GM12865 (cell line): ENCODE measurements around the gene MAB21L1.

ENCODE experiments used
- DNase-seq: peaks from one replicate; pipeline ENCODE4 v3.0.0; 2010; ENCODE audit warnings: low read depth
- H3K4me3 ChIP-seq: 2 replicates; pipeline ENCODE4 v1.5.1; 2011; ENCODE audit warnings: mild to moderate bottlenecking, low read depth, low read length, control low read depth
- CTCF ChIP-seq: IDR thresholded peaks from 2 replicates; pipeline ENCODE4 v1.5.1; 2011; ENCODE audit warnings: low read length, control low read depth, low read depth, inconsistent platforms; ENCODE audit not compliant: insufficient read depth; ENCODE audit errors: missing control alignments

MAB21L1 gene

DNA sequence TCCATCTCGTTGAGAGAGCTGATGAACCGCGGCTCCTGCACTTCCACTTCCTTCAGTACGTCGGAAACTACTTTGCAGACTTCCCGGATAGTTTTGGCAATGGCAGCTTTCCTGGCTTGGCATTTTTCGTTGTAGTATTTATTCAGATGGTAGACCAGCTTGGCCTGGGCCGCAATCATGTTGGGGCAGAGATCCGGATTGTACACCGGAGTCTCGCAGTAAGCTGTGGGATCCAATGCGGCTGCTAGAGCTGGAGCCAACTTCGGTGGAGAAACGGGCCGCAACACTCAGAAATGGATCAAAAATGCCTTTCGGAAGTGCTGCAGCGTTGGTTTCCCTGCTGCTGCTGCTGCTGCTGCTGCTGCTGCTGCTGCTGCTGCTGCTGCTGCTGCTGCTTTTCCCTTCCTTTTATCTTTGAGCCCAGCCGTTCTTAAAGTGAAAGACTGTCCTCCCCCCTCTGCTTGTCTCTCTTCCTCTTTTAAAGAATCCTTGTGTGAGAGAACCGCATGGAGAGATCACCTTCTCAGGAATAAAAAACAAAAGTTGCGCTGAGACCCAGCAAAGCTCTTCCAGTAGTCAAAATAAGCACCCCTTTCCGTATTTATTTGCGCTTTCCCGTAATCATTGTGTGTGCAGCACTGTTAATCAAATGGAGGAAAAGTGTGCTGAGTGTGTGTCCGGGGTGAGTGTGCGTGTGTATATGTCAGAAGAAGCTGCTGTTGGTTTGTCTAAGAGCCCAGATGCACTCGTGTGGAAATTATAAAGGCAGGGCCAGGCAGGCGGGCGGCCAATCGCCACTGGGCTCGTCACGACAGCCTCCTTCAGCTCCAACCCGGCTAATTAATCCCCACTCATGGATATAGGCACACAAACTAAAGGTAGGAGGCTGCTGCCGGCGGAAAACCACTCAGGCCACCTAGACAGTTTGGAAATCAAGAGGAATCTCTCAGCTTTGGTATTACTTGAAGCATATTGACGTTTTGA, at the start of gene MAB21L1:
Gene MAB21L1, minus strand, starts transcription at position 730 of the 984 bp plus-strand sequence. Its CDS starts 551 bp downstream, at position 179.
- H3K4me3 ChIP-seq = peak within 1 kb of the TSS; percentile 72
- no peak for TF ChIP-seq CTCF
- peak; percentile 33 for DNase-seq

- no peak overlapping the region for H3K4me3 ChIP-seq
- no peak for DNase-seq
- no peak for TF ChIP-seq CTCF
Measured at GRCh38 chr13:35524171-35524570, 47.7 kb upstream of the MAB21L1 start.

GRCh38 chr13:35518337-35518946, 42.0 kb upstream of the MAB21L1 start:
- TF ChIP-seq CTCF = no peak
- no peak for DNase-seq
- H3K4me3 ChIP-seq = no peak overlapping the region

DNA sequence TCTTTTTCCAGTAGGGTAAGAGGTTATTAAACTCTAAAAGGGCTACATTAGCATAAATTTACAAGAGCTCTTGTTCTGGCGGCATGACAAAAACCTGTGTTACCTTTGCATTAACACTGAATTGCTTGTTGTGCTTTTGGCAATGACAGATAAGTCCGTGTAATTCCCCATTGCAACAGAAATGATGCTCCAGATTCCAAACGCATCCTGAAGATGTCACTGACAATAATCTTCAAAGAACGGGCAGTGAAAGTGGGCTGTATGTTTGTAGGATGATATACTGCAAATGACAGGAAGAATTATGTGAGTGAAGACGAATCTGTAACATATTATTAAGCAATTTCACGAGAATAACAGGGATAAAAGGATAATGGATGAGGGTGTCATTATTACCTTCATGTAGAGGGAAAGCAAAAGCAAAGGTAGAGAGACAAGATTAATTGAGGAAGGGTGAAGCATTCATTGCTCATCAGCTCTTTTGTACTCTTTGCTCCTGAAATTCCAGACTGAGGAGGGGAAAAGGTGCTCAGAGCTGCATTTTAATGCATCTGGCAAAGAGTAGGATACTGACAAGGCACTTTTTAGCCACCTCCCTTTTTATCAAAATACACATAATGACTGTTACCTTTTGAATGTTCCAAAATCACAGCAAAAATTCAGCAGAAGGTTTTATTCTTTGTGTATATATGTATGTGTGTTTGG, 38.5 kb upstream of the MAB21L1 start:
- no peak for DNase-seq
- no peak for TF ChIP-seq CTCF
- no peak overlapping the region for H3K4me3 ChIP-seq

GRCh38 chr13:35514061-35514477, 37.6 kb upstream of the MAB21L1 start:
- H3K4me3 ChIP-seq = no peak overlapping the region
- no peak for DNase-seq
- TF ChIP-seq CTCF = no peak

DNA sequence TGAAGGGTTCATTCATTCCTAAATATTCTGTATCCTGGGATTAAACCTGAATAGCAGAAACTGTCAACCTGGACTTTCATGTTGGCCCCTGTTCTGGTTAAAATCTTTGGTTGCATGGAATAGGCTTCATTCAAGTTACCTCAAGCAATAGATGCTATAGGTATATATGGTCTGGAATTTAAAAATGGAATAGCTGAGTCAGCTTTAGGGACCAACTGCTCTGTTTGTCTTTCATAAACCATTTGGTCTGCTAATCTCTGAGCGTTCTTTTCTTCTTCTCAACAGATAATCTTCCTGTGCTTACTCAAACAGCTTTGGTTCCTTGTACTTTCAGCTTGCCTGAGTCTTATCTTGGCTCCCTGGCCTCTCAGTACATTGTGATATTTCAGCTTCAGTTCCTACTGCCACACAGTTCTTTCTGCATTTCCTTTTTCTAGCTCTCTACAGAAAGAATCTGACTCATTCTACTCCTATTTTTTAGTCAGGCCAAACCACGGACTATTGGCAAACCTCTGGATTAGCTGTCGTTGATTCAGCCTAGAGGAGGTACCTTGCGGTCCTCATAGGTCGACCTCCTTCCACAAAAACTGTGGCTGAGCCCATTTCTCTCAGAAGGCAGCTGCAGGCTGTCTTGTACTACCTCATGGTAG, 35.9 kb upstream of the MAB21L1 start:
- TF ChIP-seq CTCF = no peak
- DNase-seq = no peak
- no peak overlapping the region for H3K4me3 ChIP-seq
